Vagina (tissue), 2 donors: Measurements from ENCODE around the gene SPX.

ENCODE experiments used
- CTCF ChIP-seq, 3 experiments: fragments of 450-650 bp in 2 of 3; fragments of 200-600 bp in 1 of 3; sonication (generic) in 1 of 3; IDR thresholded peaks; one replicate each; pipeline ENCODE4 v1.5.1; 2017 to 2019; ENCODE audit warnings: antibody characterized with exemption in 3 of 3, mild to moderate bottlenecking in 2 of 3, moderate library complexity in 2 of 3
- POLR2A ChIP-seq, 2 donors: fragments of 450-650 bp; IDR thresholded peaks; one replicate each; pipeline ENCODE4 v1.6.1; 2017; ENCODE audit warnings: antibody characterized with exemption in 2 of 2, mild to moderate bottlenecking in 2 of 2, moderate library complexity in 2 of 2
- POLR2AphosphoS5 ChIP-seq, 2 donors: sonication (generic); formaldehyde crosslinking; IDR thresholded peaks; one replicate each; pipeline ENCODE4 v1.9.0; 2017; ENCODE audit warnings: antibody characterized with exemption in 2 of 2, mild to moderate bottlenecking in 2 of 2, low read depth in 1 of 2; ENCODE audit not compliant: insufficient read depth in 1 of 2

DNA sequence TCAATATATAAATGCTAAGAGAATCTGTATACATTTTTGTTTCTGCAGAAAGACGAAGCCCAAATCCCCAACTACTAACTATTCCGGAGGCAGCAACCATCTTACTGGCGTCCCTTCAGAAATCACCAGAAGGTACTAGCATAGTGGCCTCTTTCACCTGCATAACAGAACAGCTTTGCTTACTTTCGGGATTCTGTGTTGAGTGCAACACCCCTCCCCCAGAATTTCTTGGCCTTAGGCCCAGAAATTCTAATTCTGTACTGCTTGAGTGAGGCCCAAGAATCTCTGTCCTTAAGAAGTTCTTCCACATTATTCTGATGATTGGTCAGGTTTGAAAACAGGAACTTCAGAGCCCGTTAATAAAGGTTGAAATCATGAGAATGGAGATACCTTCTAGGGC is 2.9 kb downstream of the SPX start:
- TF ChIP-seq CTCF (IDR thresholded peaks at IDR 0.05) (no peak), POLR2AphosphoS5 (IDR thresholded peaks at IDR 0.05; ENCODE audit: insufficient read depth in 1 of 2, low read depth in 1 of 2) (no peak), POLR2A (IDR thresholded peaks at IDR 0.05) (no peak)
